Measurements from ENCODE around the gene CHST15. TPM values are rescaled to one million over a fixed set of nuclear protein-coding genes. Genes with fewer than 3 reads are reported as not detected.

The CHST15 gene
- total and polyA plus RNA-seq, 8 donors = 2.6 to 30.4 (median 14.6) TPM

DNA sequence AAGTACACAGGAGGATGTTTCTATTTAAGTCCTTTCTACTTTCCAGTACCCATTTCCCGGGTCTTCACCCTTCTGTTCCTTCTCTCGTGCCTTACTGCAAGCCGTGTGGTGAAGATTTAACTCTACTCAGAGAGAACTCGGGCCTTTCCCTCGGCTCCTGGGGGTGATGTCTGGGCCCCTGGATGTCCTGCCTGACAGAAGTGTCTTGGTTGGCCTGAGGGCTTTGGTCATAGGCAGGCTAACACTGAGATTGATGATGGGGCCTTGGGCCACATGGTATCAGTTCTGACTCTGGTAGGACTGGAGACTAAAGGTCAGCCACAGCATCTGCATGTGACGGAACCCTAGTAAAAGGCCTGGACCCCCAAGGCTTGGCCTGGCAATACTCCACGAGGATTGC is 80.4 kb downstream of the CHST15 start:
- DNase-seq = no peak
- Histone ChIP-seq H3K27ac (no peak overlapping the region), H3K4me3 (no peak overlapping the region), H3K36me3 (peaks cover 0 to 65% (median 56%) of the 10 kb centered on the region in 4 donors), H3K27me3 (no peaks in the 10 kb centered on the region), H3K4me1 (peaks cover 0 to 42% (median 7%) of the 10 kb centered on the region in 4 donors), H3K9me3 (peaks cover 0 to 4% (median 0%) of the 10 kb centered on the region in 4 donors)
- WGBS, 5 donors = 78 to 97% (median 89%) methylated on average over 6 to 7 of the region's 7 CpGs
- intact Hi-C loops (cut with DNase I; ENCODE audit: low total_unique reads) = no loop called here
- TF ChIP-seq EP300 (IDR thresholded peaks at IDR 0.05) (no peak), POLR2A (IDR thresholded peaks at IDR 0.05) (no peak), POLR2AphosphoS5 (IDR thresholded peaks at IDR 0.05) (no peak), CTCF (IDR thresholded peaks at IDR 0.05) (no peak)

GRCh38 chr10:124012583-124012982 is 80.8 kb downstream of the CHST15 start:
- Histone ChIP-seq H3K27ac (no peak overlapping the region), H3K9me3 (peaks cover 0 to 4% (median 0%) of the 10 kb centered on the region in 4 donors), H3K36me3 (peaks cover 0 to 69% (median 56%) of the 10 kb centered on the region in 4 donors), H3K4me1 (peaks cover 0 to 42% (median 7%) of the 10 kb centered on the region in 4 donors), H3K4me3 (no peak overlapping the region), H3K27me3 (no peaks in the 10 kb centered on the region)
- intact Hi-C loops (cut with DNase I; ENCODE audit: low total_unique reads) = no loop called here
- TF ChIP-seq CTCF (IDR thresholded peaks at IDR 0.05) (no peak), POLR2AphosphoS5 (IDR thresholded peaks at IDR 0.05) (no peak), EP300 (IDR thresholded peaks at IDR 0.05) (no peak), POLR2A (IDR thresholded peaks at IDR 0.05) (no peak)
- DNase-seq = no peak
- 62 to 95% (median 81%) methylated on average over 3 of the region's 3 CpGs for WGBS, 5 donors

- WGBS, 5 donors = 90 to 96% (median 94%) methylated on average over 5 of the region's 5 CpGs
- TF ChIP-seq POLR2A (IDR thresholded peaks at IDR 0.05) = no peak
- no peak for TF ChIP-seq CTCF (IDR thresholded peaks at IDR 0.05)
- no peak for TF ChIP-seq POLR2AphosphoS5 (IDR thresholded peaks at IDR 0.05)
- no peak for TF ChIP-seq EP300 (IDR thresholded peaks at IDR 0.05)
- H3K27ac ChIP-seq = peak overlapping the region in 2 of 5 donors; percentile 64 to 83
- no peak for DNase-seq
- peaks cover 0 to 72% (median 55%) of the 10 kb centered on the region in 4 donors for H3K36me3 ChIP-seq
- H3K9me3 ChIP-seq = peaks cover 0 to 4% (median 0%) of the 10 kb centered on the region in 4 donors
- no peak overlapping the region for H3K4me3 ChIP-seq
- H3K4me1 ChIP-seq = peaks cover 0 to 39% (median 7%) of the 10 kb centered on the region in 4 donors
- intact Hi-C loops (cut with DNase I; ENCODE audit: low total_unique reads) = no loop called here
- H3K27me3 ChIP-seq = no peaks in the 10 kb centered on the region
Measured at GRCh38 chr10:124012066-124012465, 81.3 kb downstream of the CHST15 start.

DNA sequence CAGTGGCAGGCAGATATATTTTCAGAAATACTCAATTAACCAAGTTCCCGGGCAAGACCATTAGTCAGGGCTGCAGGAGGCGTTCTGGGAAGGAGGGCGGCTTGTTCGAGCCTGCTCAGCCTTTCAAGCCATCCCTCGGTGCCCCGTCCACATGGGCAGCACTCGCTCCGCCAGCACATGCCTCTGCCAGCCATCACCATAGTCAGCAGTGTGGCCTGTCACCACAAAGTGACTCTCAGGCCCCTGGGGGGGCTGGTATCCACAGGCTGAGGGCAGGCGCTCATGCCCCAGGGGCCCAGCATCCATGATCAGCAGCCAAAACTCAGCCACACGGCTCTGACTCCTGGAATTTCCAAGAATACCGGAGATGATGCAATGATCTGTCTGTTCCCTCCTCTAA is 81.9 kb downstream of the CHST15 start:
- no peaks in the 10 kb centered on the region for H3K27me3 ChIP-seq
- H3K9me3 ChIP-seq = peaks cover 0 to 4% (median 0%) of the 10 kb centered on the region in 4 donors
- no peak overlapping the region for H3K4me3 ChIP-seq
- intact Hi-C loops (cut with DNase I; ENCODE audit: low total_unique reads) = no loop called here
- DNase-seq = no peak
- peaks cover 0 to 35% (median 10%) of the 10 kb centered on the region in 4 donors for H3K4me1 ChIP-seq
- peak overlapping the region in 3 of 5 donors; percentile 37 to 83 (median 64) for H3K27ac ChIP-seq
- no peak for TF ChIP-seq POLR2A (IDR thresholded peaks at IDR 0.05)
- TF ChIP-seq POLR2AphosphoS5 (IDR thresholded peaks at IDR 0.05) = no peak
- 76 to 92% (median 85%) methylated on average over 11 of the region's 11 CpGs for WGBS, 5 donors
- H3K36me3 ChIP-seq = peaks cover 0 to 72% (median 57%) of the 10 kb centered on the region in 4 donors

DNA sequence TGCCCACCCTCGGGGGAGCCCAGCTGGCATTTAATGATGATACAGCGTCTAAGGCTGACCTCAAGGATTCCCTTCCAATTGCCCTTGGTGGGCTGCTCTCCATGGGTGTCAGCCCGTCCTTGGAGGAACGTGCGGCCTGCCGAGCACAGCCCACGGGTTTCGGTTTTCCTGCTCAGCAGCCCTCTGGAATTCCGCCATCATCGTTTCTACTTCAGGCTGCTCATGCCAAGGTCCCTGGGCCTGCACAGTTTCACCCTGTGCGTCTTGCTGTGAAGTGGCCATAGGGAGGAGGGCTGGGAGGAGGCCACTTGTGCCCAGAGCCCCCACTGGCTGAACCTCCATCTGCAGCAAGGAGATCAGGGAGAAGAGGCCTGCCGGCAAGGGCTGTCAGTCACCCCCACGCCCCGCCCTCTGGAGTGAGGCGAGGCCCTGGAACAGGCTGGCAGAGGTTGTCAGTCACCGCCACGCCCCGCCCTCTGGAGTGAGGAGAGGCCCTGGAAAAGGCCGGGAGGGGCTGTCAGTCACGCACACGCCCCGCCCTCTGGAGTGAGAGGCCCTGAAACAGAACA is 82.8 kb downstream of the CHST15 start:
- intact Hi-C loops (cut with DNase I; ENCODE audit: low total_unique reads) = no loop called here
- no peak for TF ChIP-seq POLR2A (IDR thresholded peaks at IDR 0.05)
- TF ChIP-seq CTCF (IDR thresholded peaks at IDR 0.05) = no peak
- TF ChIP-seq EP300 (IDR thresholded peaks at IDR 0.05) = peak; percentile 10
- peak in 2 of 3 donors; percentile 21 to 49 for TF ChIP-seq POLR2AphosphoS5 (IDR thresholded peaks at IDR 0.05)
- 73 to 84% (median 80%) methylated on average over 18 to 22 of the region's 22 CpGs for WGBS, 5 donors
- H3K9me3 ChIP-seq = peaks cover 0 to 4% (median 0%) of the 10 kb centered on the region in 4 donors
- H3K36me3 ChIP-seq = peaks cover 0 to 68% (median 61%) of the 10 kb centered on the region in 4 donors
- H3K27ac ChIP-seq = peak overlapping the region in 3 of 5 donors; percentile 63 to 83 (median 64)
- H3K4me1 ChIP-seq = peaks cover 0 to 37% (median 14%) of the 10 kb centered on the region in 4 donors
- no peak overlapping the region for H3K4me3 ChIP-seq
- peak in 1 of 2 donors; percentile 76 for DNase-seq
- no peaks in the 10 kb centered on the region for H3K27me3 ChIP-seq
